ENCODE measurements around the gene SUGCT.

- no peak for TF ChIP-seq POLR2A (IDR thresholded peaks at IDR 0.05; ENCODE audit: low read depth, low read length)
- no peak for TF ChIP-seq POLR2AphosphoS5 (IDR thresholded peaks at IDR 0.05; ENCODE audit: low read depth, low read length)
- TF ChIP-seq TAF1 (IDR thresholded peaks at IDR 0.05; ENCODE audit: low read depth, low read length), result no peak
- TF ChIP-seq SPI1 (IDR thresholded peaks at IDR 0.05; ENCODE audit: low read depth, low read length), result no peak
- TF ChIP-seq POU2F2 (IDR thresholded peaks at IDR 0.05; ENCODE audit: low read depth, low read length), result no peak
- TF ChIP-seq PAX5 (IDR thresholded peaks at IDR 0.05; ENCODE audit: insufficient read depth, low read length, severe bottlenecking), result no peak
Measured at GRCh38 chr7:40649247-40649646, 514.4 kb downstream of the SUGCT start.
